GM12864 (cell line): Measurements from ENCODE around the gene KRT25.

Source experiments
- DNase-seq: peaks from one replicate; pipeline ENCODE4 v3.0.0-alpha.2; 2011; ENCODE audit warnings: low read depth
- H3K4me3 ChIP-seq: 2 replicates; pipeline ENCODE4 v1.5.1; 2011; ENCODE audit warnings: mild to moderate bottlenecking, low read depth, low read length, control low read depth
- CTCF ChIP-seq: IDR thresholded peaks from 2 replicates; pipeline ENCODE4 v1.5.1; 2011; ENCODE audit warnings: low read depth, mild to moderate bottlenecking, moderate library complexity, low read length, control low read depth, inconsistent platforms; ENCODE audit errors: missing control alignments

Gene KRT25

GRCh38 chr17:40778461-40778860 is 23.3 kb upstream of the KRT25 start:
- TF ChIP-seq CTCF, result no peak
- no peak overlapping the region for H3K4me3 ChIP-seq
- DNase-seq, result no peak

- TF ChIP-seq CTCF, result no peak
- no peak for DNase-seq
- no peak overlapping the region for H3K4me3 ChIP-seq
Observed at GRCh38 chr17:40777971-40778370, 22.8 kb upstream of the KRT25 start.

DNA sequence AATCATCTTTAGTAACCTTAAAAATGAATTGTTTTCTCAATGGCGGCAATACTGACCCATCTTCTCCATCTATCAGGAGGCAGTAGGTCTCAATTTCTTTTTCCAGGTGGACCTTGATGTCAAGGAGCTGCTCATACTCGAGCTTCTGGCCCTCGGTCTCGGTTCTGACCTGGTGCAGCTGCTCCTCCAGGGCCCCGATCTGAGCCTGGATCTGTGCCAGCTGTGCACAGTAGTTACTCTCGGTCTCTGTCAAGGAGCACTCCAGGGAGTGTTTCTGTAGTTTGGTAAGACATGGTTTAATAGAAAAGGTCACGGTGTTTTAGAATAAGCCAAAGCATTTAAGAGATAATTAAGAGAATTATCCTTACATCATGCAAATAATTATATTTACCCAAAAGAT is 22.3 kb upstream of the KRT25 start:
- no peak for DNase-seq
- TF ChIP-seq CTCF, result no peak
- no peak overlapping the region for H3K4me3 ChIP-seq

DNA sequence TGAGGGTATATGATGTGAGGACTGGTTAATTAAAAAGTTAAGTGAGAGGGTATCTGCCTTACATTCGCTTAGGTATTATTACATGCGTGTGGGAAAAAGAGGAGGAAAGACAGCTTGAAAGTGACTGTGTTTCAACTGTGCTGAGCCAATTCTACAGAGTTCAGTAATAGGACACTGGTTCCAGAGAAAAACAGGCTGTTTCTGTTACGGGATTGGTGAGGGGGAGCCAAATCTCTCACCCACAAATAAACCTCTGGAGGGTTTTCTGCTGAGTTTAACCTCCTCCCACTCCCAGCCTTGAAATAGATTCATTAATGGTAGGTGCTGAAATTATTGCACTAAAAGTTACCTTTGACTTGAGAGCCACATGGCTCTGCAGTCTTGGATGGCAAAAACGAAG is 20.8 kb upstream of the KRT25 start:
- TF ChIP-seq CTCF, result no peak

GRCh38 chr17:40772101-40772500 is 17.0 kb upstream of the KRT25 start, which contains the start of gene KRT26:
Gene KRT26, minus strand, starts transcription at chr17:40772201. Its CDS starts 88 bp downstream, at chr17:40772113.
- no peak within 1 kb of the TSS for H3K4me3 ChIP-seq
- no peak for DNase-seq
- TF ChIP-seq CTCF, result no peak

More for the DNA sequence above, 20.8 kb upstream of the KRT25 start:
- H3K4me3 ChIP-seq, result no peak overlapping the region
- no peak for DNase-seq

- TF ChIP-seq CTCF, result no peak
- H3K4me3 ChIP-seq, result no peak overlapping the region
Observed at GRCh38 chr17:40765657-40766056, 10.5 kb upstream of the KRT25 start.

DNA sequence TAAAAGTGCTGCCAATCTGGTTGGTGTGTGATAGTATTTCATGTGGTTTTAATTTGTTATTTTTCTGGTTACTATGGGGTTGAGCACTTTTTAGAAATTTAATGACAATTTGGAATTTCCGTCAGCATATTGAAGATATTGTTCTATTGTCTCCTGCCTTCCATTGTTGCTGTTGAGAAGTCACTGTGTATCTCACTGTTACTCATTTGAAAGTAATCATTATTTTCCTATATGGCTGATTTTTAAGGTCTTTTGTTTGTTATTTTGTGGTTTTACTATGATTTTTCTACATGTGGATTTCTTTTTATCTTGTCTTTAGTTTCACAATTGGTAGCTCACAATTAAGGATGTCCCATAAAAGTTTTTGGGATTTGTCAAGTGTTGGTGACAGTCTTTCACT is 8.6 kb upstream of the KRT25 start:
- no peak overlapping the region for H3K4me3 ChIP-seq
- DNase-seq, result no peak
- TF ChIP-seq CTCF, result no peak

More at GRCh38 chr17:40765657-40766056, 10.5 kb upstream of the KRT25 start:
- no peak for DNase-seq
